Endodermal cell (in vitro differentiated cells): Measurements from ENCODE around the gene C20orf96. TPM values are rescaled to one million over a fixed set of nuclear protein-coding genes. Genes with fewer than 3 reads are reported as not detected.

Experiments
- DNase-seq: peaks from one replicate; pipeline ENCODE4 v3.0.0-alpha.2; 2017
- H3K27ac ChIP-seq: 2 replicates; pipeline ENCODE4 v1.5.1; 2013; ENCODE audit warnings: mild to moderate bottlenecking, low read depth, low read length, moderate library complexity
- H3K27me3 ChIP-seq: 2 replicates; pipeline ENCODE4 v1.6.1; 2013; ENCODE audit warnings: mild to moderate bottlenecking, low read length, moderate library complexity; ENCODE audit not compliant: insufficient read depth, control insufficient read depth, poor library complexity, severe bottlenecking
- H3K36me3 ChIP-seq: 2 replicates; pipeline ENCODE4 v1.7.0; 2013; ENCODE audit warnings: mild to moderate bottlenecking, low read length, moderate library complexity; ENCODE audit not compliant: control insufficient read depth, insufficient read depth
- H3K4me1 ChIP-seq: one replicate; pipeline ENCODE4 v1.7.0; 2013; ENCODE audit warnings: low read length; ENCODE audit not compliant: control insufficient read depth, insufficient read depth
- H3K4me3 ChIP-seq: 2 replicates; pipeline ENCODE4 v1.5.1; 2013; ENCODE audit warnings: mild to moderate bottlenecking, low read length, moderate library complexity
- H3K9ac ChIP-seq: 2 replicates; pipeline ENCODE4 v1.6.1; 2013; ENCODE audit warnings: mild to moderate bottlenecking, low read length, moderate library complexity; ENCODE audit not compliant: poor library complexity, severe bottlenecking; ENCODE audit errors: extremely low read depth
- H3K9me3 ChIP-seq: 2 replicates; pipeline ENCODE4 v1.6.1; 2013; ENCODE audit warnings: mild to moderate bottlenecking, low read length, moderate library complexity; ENCODE audit not compliant: control insufficient read depth
- H3K27ac Mint-ChIP-seq: 2 replicates; pipeline ENCODE4 v1.8.0; 2020; ENCODE audit warnings: mixed read lengths
- H3K27me3 Mint-ChIP-seq: 2 replicates; pipeline ENCODE4 v1.8.0; 2021; ENCODE audit warnings: mild to moderate bottlenecking, mixed read lengths; ENCODE audit not compliant: insufficient read depth
- H3K36me3 Mint-ChIP-seq: 2 replicates; pipeline ENCODE4 v1.8.0; 2020; ENCODE audit warnings: low read depth, mixed read lengths
- H3K4me1 Mint-ChIP-seq: 2 replicates; pipeline ENCODE4 v1.8.0; 2020; ENCODE audit warnings: mixed read lengths
- H3K4me3 Mint-ChIP-seq: 2 replicates; pipeline ENCODE4 v1.8.0; 2020; ENCODE audit warnings: mild to moderate bottlenecking, moderate library complexity, mixed read lengths
- H3K9me3 Mint-ChIP-seq: 2 replicates; pipeline ENCODE4 v1.8.0; 2020; ENCODE audit warnings: mild to moderate bottlenecking, mixed read lengths
- WGBS, 2 experiments: methylation state at CpG; one replicate each; pipeline versions ENCODE4 v1.1.5 to v1.1.7; 2013; ENCODE audit warnings: missing lambda C conversion rate in 2 of 2, mixed read lengths in 1 of 2; ENCODE audit not compliant: insufficient coverage in 1 of 2, insufficient read length in 1 of 2; 5-methylcytosine and 5-hydroxymethylcytosine counted together
- total RNA-seq, 2 donors: library from RNA; stranded (reverse); fragmentation: NEBNext Ultra II Directional in 1 of 2; extraction: Animal tissue kit (Norgen Biotek cat#: 25700) in 1 of 2; gene quantifications; 2 replicates in 1 of 2; 3 replicates in 1 of 2; pipeline ENCODE4 v1.2.1, GENCODE V29; 2021
- TF ChIP-seq, protein P1 (sequence below): fragments of 200-600 bp; sonication (generic); conservative IDR thresholded peaks from 2 replicates; pipeline ENCODE4 v1.5.0; 2021; ENCODE audit warnings: antibody characterized with exemption, mild to moderate bottlenecking

Gene C20orf96
- total RNA-seq, 2 donors from 2014 or later: 21.8 to 29.4 TPM

DNA sequence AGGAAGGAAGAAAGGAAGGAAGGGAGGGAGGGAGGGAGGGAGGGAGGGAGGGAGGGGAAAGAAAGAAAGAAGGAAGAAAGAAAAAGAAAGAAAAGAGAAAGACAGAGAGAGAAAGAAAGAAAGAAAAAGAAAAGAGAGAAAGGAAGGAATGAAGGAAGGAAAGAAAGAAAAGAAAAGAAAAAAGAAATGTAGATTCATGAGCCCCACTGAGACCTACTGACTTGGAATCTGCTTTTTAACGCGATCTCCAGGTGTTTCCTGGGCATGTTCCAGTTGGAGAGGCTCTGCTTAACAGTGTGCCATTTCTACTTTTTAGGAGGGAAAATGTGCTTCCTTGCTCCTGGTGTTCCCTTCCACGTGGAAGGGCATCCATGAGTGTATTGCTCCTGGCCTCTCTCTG is 16.7 kb downstream of the C20orf96 start:
- Mint-ChIP-seq H3K27ac (no peak overlapping the region), H3K4me1 (peaks cover 2% of the 10 kb centered on the region), H3K9me3 (peaks cover 3% of the 10 kb centered on the region), H3K27me3 (peaks cover 4% of the 10 kb centered on the region), H3K36me3 (peaks cover 53% of the 10 kb centered on the region), H3K4me3 (no peak overlapping the region)
- Histone ChIP-seq H3K4me1 (no peaks in the 10 kb centered on the region), H3K36me3 (peaks cover 32% of the 10 kb centered on the region), H3K9ac (no peak overlapping the region), H3K4me3 (no peak overlapping the region), H3K9me3 (no peaks in the 10 kb centered on the region), H3K27ac (no peak overlapping the region), H3K27me3 (no peaks in the 10 kb centered on the region)
- 45 to 57% methylated on average over 2 to 3 of the region's 3 CpGs for WGBS, 2 experiments
- no peak for DNase-seq
- TF ChIP-seq, protein P1, sequence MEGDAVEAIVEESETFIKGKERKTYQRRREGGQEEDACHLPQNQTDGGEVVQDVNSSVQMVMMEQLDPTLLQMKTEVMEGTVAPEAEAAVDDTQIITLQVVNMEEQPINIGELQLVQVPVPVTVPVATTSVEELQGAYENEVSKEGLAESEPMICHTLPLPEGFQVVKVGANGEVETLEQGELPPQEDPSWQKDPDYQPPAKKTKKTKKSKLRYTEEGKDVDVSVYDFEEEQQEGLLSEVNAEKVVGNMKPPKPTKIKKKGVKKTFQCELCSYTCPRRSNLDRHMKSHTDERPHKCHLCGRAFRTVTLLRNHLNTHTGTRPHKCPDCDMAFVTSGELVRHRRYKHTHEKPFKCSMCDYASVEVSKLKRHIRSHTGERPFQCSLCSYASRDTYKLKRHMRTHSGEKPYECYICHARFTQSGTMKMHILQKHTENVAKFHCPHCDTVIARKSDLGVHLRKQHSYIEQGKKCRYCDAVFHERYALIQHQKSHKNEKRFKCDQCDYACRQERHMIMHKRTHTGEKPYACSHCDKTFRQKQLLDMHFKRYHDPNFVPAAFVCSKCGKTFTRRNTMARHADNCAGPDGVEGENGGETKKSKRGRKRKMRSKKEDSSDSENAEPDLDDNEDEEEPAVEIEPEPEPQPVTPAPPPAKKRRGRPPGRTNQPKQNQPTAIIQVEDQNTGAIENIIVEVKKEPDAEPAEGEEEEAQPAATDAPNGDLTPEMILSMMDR: no peak

- H3K4me1 ChIP-seq: no peaks in the 10 kb centered on the region
- peaks cover 9% of the 10 kb centered on the region for H3K27me3 Mint-ChIP-seq
- H3K9me3 ChIP-seq: no peaks in the 10 kb centered on the region
- H3K36me3 ChIP-seq: peaks cover 25% of the 10 kb centered on the region
- H3K4me1 Mint-ChIP-seq: no peaks in the 10 kb centered on the region
- DNase-seq: peak; percentile 3
- H3K27ac Mint-ChIP-seq: no peak overlapping the region
- H3K9me3 Mint-ChIP-seq: no peaks in the 10 kb centered on the region
- H3K4me3 Mint-ChIP-seq: no peak overlapping the region
- no peak overlapping the region for H3K9ac ChIP-seq
- no peak overlapping the region for H3K4me3 ChIP-seq
- no peak overlapping the region for H3K27ac ChIP-seq
- no peaks in the 10 kb centered on the region for H3K27me3 ChIP-seq
- peaks cover 43% of the 10 kb centered on the region for H3K36me3 Mint-ChIP-seq
- TF ChIP-seq, protein P1: no peak
Measured at GRCh38 chr20:272718-273117, 17.8 kb downstream of the C20orf96 start.

DNA sequence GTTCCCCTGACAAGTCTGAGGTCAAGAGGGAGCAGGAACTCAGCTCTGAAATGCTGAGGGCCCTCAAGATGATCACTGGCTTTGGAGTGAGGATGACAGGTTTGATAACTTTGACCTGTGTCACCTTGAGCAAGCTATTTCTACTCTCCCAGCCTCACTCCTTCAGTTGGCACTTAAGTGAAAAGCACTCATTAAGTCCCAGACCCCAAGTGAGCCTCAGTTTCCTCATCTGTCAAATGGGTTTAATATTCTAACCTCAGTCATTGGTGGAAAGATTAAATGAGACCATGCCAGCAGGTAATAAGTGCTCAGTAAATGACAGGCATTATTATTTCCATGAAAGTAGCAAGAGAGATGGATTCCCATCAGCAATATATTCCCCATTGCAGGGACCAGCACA is 19.0 kb downstream of the C20orf96 start:
- Histone ChIP-seq H3K4me1 (no peaks in the 10 kb centered on the region), H3K9ac (no peak overlapping the region), H3K27me3 (peaks cover 2% of the 10 kb centered on the region), H3K9me3 (no peaks in the 10 kb centered on the region), H3K27ac (no peak overlapping the region), H3K36me3 (peaks cover 15% of the 10 kb centered on the region), H3K4me3 (no peak overlapping the region)
- no peaks in the 10 kb centered on the region for H3K4me1 Mint-ChIP-seq
- peaks cover 31% of the 10 kb centered on the region for H3K36me3 Mint-ChIP-seq
- H3K27me3 Mint-ChIP-seq: peaks cover 18% of the 10 kb centered on the region
- no peak for DNase-seq
- no peak overlapping the region for H3K27ac Mint-ChIP-seq
- H3K9me3 Mint-ChIP-seq: peaks cover 3% of the 10 kb centered on the region
- H3K4me3 Mint-ChIP-seq: no peak overlapping the region
- TF ChIP-seq, protein P1: no peak
